Measurements from ENCODE around the gene RAB43.
"Not testable (repeated sequence)": the region's sequence is repeated elsewhere in the genome, so short reads cannot be mapped to it uniquely, and the experiment has no call there.

The RAB43 gene

GRCh38 chr3:129160891-129161859, 39.6 kb upstream of the RAB43 start, which contains the start of gene ISY1:
Gene ISY1, minus strand, starts transcription at chr3:129161063. Its CDS starts 88 bp downstream, at chr3:129160975.
- Histone ChIP-seq H3F3A (ENCODE audit: low read depth) (peaks cover 2% of the 10 kb centered on the region; the same call in 1 of the 2 replicates), H3K9ac (ENCODE audit: low read depth, low read length, poor library complexity, severe bottlenecking) (peak within 1 kb of the TSS; percentile 89), H4K20me1 (ENCODE audit: insufficient read depth, low read length, poor library complexity, severe bottlenecking) (peaks cover 6% of the 10 kb centered on the region), H3K9me3 (ENCODE audit: insufficient read depth, low read depth, low read length) (no peaks in the 10 kb centered on the region), H3K36me3 (ENCODE audit: insufficient read depth, low read length) (peaks cover 9% of the 10 kb centered on the region; the same call in 1 of the 2 replicates), H3K27me3 (ENCODE audit: insufficient read depth, low read length, poor library complexity, severe bottlenecking) (no peaks in the 10 kb centered on the region), H3K4me1 (ENCODE audit: insufficient read depth, low read length, poor library complexity, severe bottlenecking) (peaks cover 29% of the 10 kb centered on the region), H3K4me3 (ENCODE audit: low read length, poor library complexity, severe bottlenecking) (peak within 1 kb of the TSS; percentile 97), H3K79me2 (ENCODE audit: insufficient read depth, low read length) (peaks cover 40% of the 10 kb centered on the region), H3K4me2 (ENCODE audit: low read depth, low read length, poor library complexity, severe bottlenecking) (peak within 1 kb of the TSS; percentile 99), H3K9me2 (replicated peaks; ENCODE audit: low read depth, low read length) (no peaks in the 10 kb centered on the region), H2AFZ (ENCODE audit: low read length) (peak within 1 kb of the TSS; percentile 96)
- TF ChIP-seq CTCF (conservative IDR thresholded peaks at IDR 0.05; ENCODE audit: low read length) (peak; percentile 74), EZH2phosphoT487 (IDR thresholded peaks at IDR 0.05; ENCODE audit: borderline replicate concordance) (no peak)

GRCh38 chr3:129144786-129145185, 23.2 kb upstream of the RAB43 start:
- H3K79me2 ChIP-seq (ENCODE audit: insufficient read depth, low read length): no peaks in the 10 kb centered on the region
- TF ChIP-seq EZH2phosphoT487 (IDR thresholded peaks at IDR 0.05; ENCODE audit: borderline replicate concordance) (no peak), CTCF (conservative IDR thresholded peaks at IDR 0.05; ENCODE audit: low read length) (no peak)
- no peak overlapping the region for H3K9ac ChIP-seq (ENCODE audit: low read depth, low read length, poor library complexity, severe bottlenecking)
- H4K20me1 ChIP-seq (ENCODE audit: insufficient read depth, low read length, poor library complexity, severe bottlenecking): peaks cover 4% of the 10 kb centered on the region
- H3K4me3 ChIP-seq (ENCODE audit: low read length, poor library complexity, severe bottlenecking): no peak overlapping the region
- no peaks in the 10 kb centered on the region for H3K4me1 ChIP-seq (ENCODE audit: insufficient read depth, low read length, poor library complexity, severe bottlenecking)
- no peak overlapping the region for H3K4me2 ChIP-seq (ENCODE audit: low read depth, low read length, poor library complexity, severe bottlenecking)
- H3K9me3 ChIP-seq (ENCODE audit: insufficient read depth, low read depth, low read length): no peaks in the 10 kb centered on the region
- no peak overlapping the region for H2AFZ ChIP-seq (ENCODE audit: low read length)
- peaks cover 34% of the 10 kb centered on the region; the same call in 1 of the 2 replicates for H3K36me3 ChIP-seq (ENCODE audit: insufficient read depth, low read length)
- H3K27me3 ChIP-seq (ENCODE audit: insufficient read depth, low read length, poor library complexity, severe bottlenecking): no peaks in the 10 kb centered on the region
- no peaks in the 10 kb centered on the region for H3K9me2 ChIP-seq (replicated peaks; ENCODE audit: low read depth, low read length)
- no peaks in the 10 kb centered on the region for H3F3A ChIP-seq (ENCODE audit: low read depth)

- not testable (repeated sequence) for H3K9me2 ChIP-seq (replicated peaks; ENCODE audit: low read depth, low read length); H3K4me1 ChIP-seq (ENCODE audit: insufficient read depth, low read length, poor library complexity, severe bottlenecking); H3K9me3 ChIP-seq (ENCODE audit: insufficient read depth, low read depth, low read length); H3K9ac ChIP-seq (ENCODE audit: low read depth, low read length, poor library complexity, severe bottlenecking); H3F3A ChIP-seq (ENCODE audit: low read depth); H2AFZ ChIP-seq (ENCODE audit: low read length); H3K4me3 ChIP-seq (ENCODE audit: low read length, poor library complexity, severe bottlenecking); H3K4me2 ChIP-seq (ENCODE audit: low read depth, low read length, poor library complexity, severe bottlenecking); H4K20me1 ChIP-seq (ENCODE audit: insufficient read depth, low read length, poor library complexity, severe bottlenecking); H3K79me2 ChIP-seq (ENCODE audit: insufficient read depth, low read length); H3K27me3 ChIP-seq (ENCODE audit: insufficient read depth, low read length, poor library complexity, severe bottlenecking)
- peaks cover 41% of the 10 kb centered on the region; the same call in 1 of the 2 replicates for H3K36me3 ChIP-seq (ENCODE audit: insufficient read depth, low read length)
Measured at GRCh38 chr3:129141011-129141410, 19.4 kb upstream of the RAB43 start.

Data from Loucy (cell line).